ENCODE measurements around the gene ZFAND3.

The ZFAND3 gene

GRCh38 chr6:37897818-37898515, 78.4 kb downstream of the ZFAND3 start:
- DNase-seq: no peak

- DNase-seq: no peak
Measured at GRCh38 chr6:37903351-37904340, 84.1 kb downstream of the ZFAND3 start.

GRCh38 chr6:37904590-37904989, 85.1 kb downstream of the ZFAND3 start:
- no peak for DNase-seq

- DNase-seq: no peak
Measured at GRCh38 chr6:37906121-37906520, 86.6 kb downstream of the ZFAND3 start.

GRCh38 chr6:37910998-37911397, 91.5 kb downstream of the ZFAND3 start:
- DNase-seq: no peak

- DNase-seq: no peak
Measured at GRCh38 chr6:37913210-37913609, 93.7 kb downstream of the ZFAND3 start.

GRCh38 chr6:37915463-37915862, 95.9 kb downstream of the ZFAND3 start:
- no peak for DNase-seq

- no peak for DNase-seq
Measured at GRCh38 chr6:37916149-37916548, 96.6 kb downstream of the ZFAND3 start.

- DNase-seq: no peak
Measured at GRCh38 chr6:37916675-37917074, 97.1 kb downstream of the ZFAND3 start.

GRCh38 chr6:37917566-37917965, 98.0 kb downstream of the ZFAND3 start:
- DNase-seq: no peak

- DNase-seq: no peak
Measured at GRCh38 chr6:37919417-37920157, 100.1 kb downstream of the ZFAND3 start.

- no peak for DNase-seq
Measured at GRCh38 chr6:37920667-37921066, 101.1 kb downstream of the ZFAND3 start.

GRCh38 chr6:37922563-37922962, 103.0 kb downstream of the ZFAND3 start:
- DNase-seq: no peak

- no peak for DNase-seq
Measured at GRCh38 chr6:37923514-37923913, 104.0 kb downstream of the ZFAND3 start.

- DNase-seq: no peak
Measured at GRCh38 chr6:37926661-37927060, 107.1 kb downstream of the ZFAND3 start.

GRCh38 chr6:37928217-37928616, 108.7 kb downstream of the ZFAND3 start:
- no peak for DNase-seq

- no peak for DNase-seq
Measured at GRCh38 chr6:37930288-37930971, 110.9 kb downstream of the ZFAND3 start.

- DNase-seq: no peak
Measured at GRCh38 chr6:37931066-37931465, 111.5 kb downstream of the ZFAND3 start.

- DNase-seq: no peak
Measured at GRCh38 chr6:37934276-37934675, 114.7 kb downstream of the ZFAND3 start.

GRCh38 chr6:37936150-37936549, 116.6 kb downstream of the ZFAND3 start:
- DNase-seq: no peak

- no peak for DNase-seq
Measured at GRCh38 chr6:37936906-37937305, 117.4 kb downstream of the ZFAND3 start.

GRCh38 chr6:37938909-37939308, 119.4 kb downstream of the ZFAND3 start:
- no peak for DNase-seq

Measured in activated CD4-positive, alpha-beta T cell treated with anti-CD3 and anti-CD28 coated beads, Interleukin-2, amount 50 U/mL, for 4 hours (primary cell).